ENCODE data around the gene PROKR1.

Gene PROKR1

DNA sequence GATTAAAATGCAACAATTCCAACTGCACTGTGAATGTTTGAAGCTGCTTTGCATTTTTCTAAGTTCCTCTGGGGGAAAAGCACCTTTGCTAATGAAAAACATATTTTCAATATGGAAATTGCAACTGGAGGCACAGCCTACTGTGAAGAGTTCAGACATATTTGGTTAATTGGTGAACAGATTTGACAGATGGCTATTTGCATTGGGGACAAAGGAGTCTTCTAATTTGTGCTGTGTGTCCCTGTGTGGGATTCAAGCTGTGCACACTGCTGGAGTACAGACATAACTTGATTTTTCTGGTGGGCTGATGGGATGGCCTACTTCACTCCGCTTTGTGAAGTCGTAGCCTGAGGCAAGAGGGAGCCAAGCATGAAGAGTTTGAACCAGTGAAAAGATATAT lies 50.6 kb downstream of the PROKR1 start:
- no peak for DNase-seq (ENCODE audit: low spot score)
- in situ Hi-C loops (cut with MboI; ENCODE audit: low sequenced_read_pairs, unreplicated experiment): no loop called here
- TF ChIP-seq, protein P1, sequence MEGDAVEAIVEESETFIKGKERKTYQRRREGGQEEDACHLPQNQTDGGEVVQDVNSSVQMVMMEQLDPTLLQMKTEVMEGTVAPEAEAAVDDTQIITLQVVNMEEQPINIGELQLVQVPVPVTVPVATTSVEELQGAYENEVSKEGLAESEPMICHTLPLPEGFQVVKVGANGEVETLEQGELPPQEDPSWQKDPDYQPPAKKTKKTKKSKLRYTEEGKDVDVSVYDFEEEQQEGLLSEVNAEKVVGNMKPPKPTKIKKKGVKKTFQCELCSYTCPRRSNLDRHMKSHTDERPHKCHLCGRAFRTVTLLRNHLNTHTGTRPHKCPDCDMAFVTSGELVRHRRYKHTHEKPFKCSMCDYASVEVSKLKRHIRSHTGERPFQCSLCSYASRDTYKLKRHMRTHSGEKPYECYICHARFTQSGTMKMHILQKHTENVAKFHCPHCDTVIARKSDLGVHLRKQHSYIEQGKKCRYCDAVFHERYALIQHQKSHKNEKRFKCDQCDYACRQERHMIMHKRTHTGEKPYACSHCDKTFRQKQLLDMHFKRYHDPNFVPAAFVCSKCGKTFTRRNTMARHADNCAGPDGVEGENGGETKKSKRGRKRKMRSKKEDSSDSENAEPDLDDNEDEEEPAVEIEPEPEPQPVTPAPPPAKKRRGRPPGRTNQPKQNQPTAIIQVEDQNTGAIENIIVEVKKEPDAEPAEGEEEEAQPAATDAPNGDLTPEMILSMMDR (IDR thresholded peaks at IDR 0.05; ENCODE audit: borderline replicate concordance, control extremely low read depth, extremely low read depth, insufficient read depth, missing control alignments): no peak

DNA sequence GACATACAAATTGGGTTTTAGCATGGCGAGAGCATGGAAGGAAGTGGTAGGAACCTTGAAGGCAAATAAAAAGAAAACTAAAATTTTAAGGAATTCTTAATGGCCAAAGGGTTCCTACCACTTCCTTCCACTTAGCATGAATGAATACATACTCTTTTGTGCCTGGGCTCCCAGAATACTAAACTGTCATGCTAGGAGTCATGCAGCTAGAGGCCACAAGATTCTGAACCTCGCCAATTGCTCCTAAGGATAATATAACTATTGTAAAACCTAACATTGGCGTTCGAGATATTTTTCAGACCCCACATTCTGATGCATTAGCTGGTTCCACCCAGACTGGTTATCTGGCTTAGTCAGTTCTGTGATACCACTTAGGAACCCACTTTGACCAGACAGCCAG lies 52.6 kb downstream of the PROKR1 start:
- TF ChIP-seq, protein P1 (IDR thresholded peaks at IDR 0.05; ENCODE audit: borderline replicate concordance, control extremely low read depth, extremely low read depth, insufficient read depth, missing control alignments): no peak
- no peak for DNase-seq (ENCODE audit: low spot score)
- in situ Hi-C loops (cut with MboI; ENCODE audit: low sequenced_read_pairs, unreplicated experiment): no loop called here

DNA sequence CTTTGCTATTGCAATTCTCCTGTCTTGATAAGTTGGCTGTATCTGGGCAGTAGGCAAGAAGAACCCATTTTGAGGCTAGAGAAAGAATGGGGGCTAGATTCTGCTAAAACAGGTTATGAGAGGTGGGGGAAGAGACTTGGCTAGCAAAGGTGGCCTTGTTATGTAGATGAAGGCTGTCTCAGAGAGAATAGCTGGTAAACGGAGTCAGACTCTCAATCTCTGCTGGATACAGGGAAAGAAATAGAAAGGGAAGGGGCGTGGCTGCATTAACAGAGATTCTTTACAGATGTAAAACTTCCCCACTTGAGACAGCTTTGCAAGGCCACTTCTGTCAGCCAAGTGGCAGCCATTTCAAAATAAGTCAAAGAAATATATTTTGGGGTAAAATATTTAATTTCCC lies 53.2 kb downstream of the PROKR1 start:
- in situ Hi-C loops (cut with MboI; ENCODE audit: low sequenced_read_pairs, unreplicated experiment): no loop called here
- no peak for DNase-seq (ENCODE audit: low spot score)
- TF ChIP-seq, protein P1 (IDR thresholded peaks at IDR 0.05; ENCODE audit: borderline replicate concordance, control extremely low read depth, extremely low read depth, insufficient read depth, missing control alignments): no peak

- in situ Hi-C loops (cut with MboI; ENCODE audit: low sequenced_read_pairs, unreplicated experiment): no loop called here
- TF ChIP-seq, protein P1 (IDR thresholded peaks at IDR 0.05; ENCODE audit: borderline replicate concordance, control extremely low read depth, extremely low read depth, insufficient read depth, missing control alignments): no peak
- DNase-seq (ENCODE audit: low spot score): no peak
These were observed 55.4 kb downstream of the PROKR1 start for GRCh38 chr2:68698567-68699377.

DNA sequence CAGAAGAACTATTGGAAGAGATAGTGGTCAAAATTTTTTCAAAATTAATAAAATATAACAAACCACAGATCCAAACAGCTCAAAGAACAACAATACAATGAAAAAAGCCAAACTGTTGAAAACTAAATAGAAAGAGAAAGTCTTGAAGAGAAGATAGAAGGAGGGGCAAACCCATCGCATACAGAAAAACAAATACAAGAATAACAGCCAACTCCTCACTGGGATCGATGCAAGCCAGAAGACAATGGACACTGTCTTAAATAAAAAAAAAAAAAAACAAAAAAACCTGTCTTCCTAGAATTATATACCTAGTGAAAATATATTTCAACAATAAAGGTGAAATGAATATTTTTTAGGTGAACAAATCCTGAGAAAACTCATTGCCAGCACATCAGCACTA lies 57.2 kb downstream of the PROKR1 start:
- no peak for DNase-seq (ENCODE audit: low spot score)
- in situ Hi-C loops (cut with MboI; ENCODE audit: low sequenced_read_pairs, unreplicated experiment): loop anchor here (25.0 kb wide), 1 partner anchor 213 kb away; no protein-coding TSS in a partner anchor
- TF ChIP-seq, protein P1 (IDR thresholded peaks at IDR 0.05; ENCODE audit: borderline replicate concordance, control extremely low read depth, extremely low read depth, insufficient read depth, missing control alignments): no peak

DNA sequence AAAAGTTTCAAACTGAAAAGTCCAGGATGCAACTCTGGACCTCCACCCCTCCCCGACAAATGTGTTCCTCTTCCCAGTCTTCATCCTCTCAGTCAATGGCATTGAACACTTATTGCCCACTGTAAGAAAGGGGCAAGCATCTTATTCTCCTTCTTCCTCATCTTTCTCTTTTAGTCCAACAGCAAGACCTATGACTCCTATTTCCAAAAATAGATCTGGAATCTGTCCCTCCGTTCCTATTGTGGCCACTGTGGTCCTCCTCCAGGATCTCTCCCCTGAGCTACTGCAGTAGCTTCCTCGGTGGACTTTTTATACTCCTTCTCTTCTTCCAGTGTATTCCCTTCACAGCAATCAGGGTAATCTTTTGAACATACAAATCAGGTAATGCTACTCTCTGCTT lies 63.3 kb downstream of the PROKR1 start:
- DNase-seq (ENCODE audit: low spot score): no peak
- TF ChIP-seq, protein P1 (IDR thresholded peaks at IDR 0.05; ENCODE audit: borderline replicate concordance, control extremely low read depth, extremely low read depth, insufficient read depth, missing control alignments): no peak
- in situ Hi-C loops (cut with MboI; ENCODE audit: low sequenced_read_pairs, unreplicated experiment): loop anchor here (25.0 kb wide), 1 partner anchor 219 kb away; no protein-coding TSS in a partner anchor
